Measurements from ENCODE around the gene C6orf89. TPM values are rescaled to one million over a fixed set of nuclear protein-coding genes. Genes with fewer than 3 reads are reported as not detected.

Gene C6orf89
- polyA plus RNA-seq, 1 donor from 2014 or later, result 24.6 TPM

DNA sequence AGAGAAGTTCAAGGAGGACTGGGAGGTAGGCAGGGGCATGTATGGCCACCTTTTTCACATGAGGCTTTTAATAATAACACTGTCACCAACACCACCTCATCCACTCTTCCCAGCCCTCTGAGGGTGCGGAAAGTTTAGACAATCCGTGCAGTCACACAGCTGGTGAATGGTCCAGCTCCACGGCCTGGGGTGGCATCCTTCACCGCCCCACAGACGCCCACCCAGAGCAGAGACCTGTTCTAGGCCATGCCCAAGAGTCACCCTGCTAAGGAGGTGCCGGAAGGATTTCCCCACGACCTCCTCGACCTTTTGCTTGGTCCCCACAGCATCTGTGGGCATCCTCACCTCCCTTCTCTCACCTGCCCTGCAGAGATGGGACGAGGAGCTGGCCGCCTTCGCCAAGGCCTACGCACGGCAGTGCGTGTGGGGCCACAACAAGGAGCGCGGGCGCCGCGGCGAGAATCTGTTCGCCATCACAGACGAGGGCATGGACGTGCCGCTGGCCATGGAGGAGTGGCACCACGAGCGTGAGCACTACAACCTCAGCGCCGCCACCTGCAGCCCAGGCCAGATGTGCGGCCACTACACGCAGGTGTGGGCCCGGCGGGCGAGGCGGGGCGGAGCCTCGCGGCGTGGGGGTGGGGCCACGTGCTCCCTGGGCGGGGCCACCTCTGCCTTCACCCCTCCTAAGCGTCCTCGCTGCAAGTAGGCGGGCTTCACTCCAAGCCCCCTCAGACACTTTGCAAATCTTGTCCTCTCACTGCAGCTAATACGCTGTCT, 73.2 kb downstream of the C6orf89 start:
- no peaks in the 10 kb centered on the region for H3K9me3 ChIP-seq (ENCODE audit: low read length)
- H3K4me3 ChIP-seq (ENCODE audit: low read length), result no peak overlapping the region
- H3F3A ChIP-seq (ENCODE audit: insufficient read depth, low read length, poor library complexity, severe bottlenecking), result no peaks in the 10 kb centered on the region
- H3K9ac ChIP-seq (ENCODE audit: low read length), result no peak overlapping the region
- H3K4me2 ChIP-seq (ENCODE audit: low read length), result no peak overlapping the region
- H3K9me2 ChIP-seq (ENCODE audit: insufficient read depth, low read length), result no peaks in the 10 kb centered on the region
- TF ChIP-seq EP300 (conservative IDR thresholded peaks at IDR 0.05; ENCODE audit: poor library complexity, severe bottlenecking) (no peak), TAF1 (IDR thresholded peaks at IDR 0.05; ENCODE audit: low read depth) (no peak), EZH2 (IDR thresholded peaks at IDR 0.05; ENCODE audit: borderline replicate concordance, insufficient read depth, low read length, poor library complexity, severe bottlenecking) (no peak), SMC3 (conservative IDR thresholded peaks at IDR 0.05; ENCODE audit: poor library complexity) (no peak), POLR2AphosphoS5 (IDR thresholded peaks at IDR 0.05) (no peak), MXI1 (conservative IDR thresholded peaks at IDR 0.05; ENCODE audit: poor library complexity, severe bottlenecking) (no peak), RAD21 (conservative IDR thresholded peaks at IDR 0.05) (no peak)
- TF ChIP-seq, protein P1, sequence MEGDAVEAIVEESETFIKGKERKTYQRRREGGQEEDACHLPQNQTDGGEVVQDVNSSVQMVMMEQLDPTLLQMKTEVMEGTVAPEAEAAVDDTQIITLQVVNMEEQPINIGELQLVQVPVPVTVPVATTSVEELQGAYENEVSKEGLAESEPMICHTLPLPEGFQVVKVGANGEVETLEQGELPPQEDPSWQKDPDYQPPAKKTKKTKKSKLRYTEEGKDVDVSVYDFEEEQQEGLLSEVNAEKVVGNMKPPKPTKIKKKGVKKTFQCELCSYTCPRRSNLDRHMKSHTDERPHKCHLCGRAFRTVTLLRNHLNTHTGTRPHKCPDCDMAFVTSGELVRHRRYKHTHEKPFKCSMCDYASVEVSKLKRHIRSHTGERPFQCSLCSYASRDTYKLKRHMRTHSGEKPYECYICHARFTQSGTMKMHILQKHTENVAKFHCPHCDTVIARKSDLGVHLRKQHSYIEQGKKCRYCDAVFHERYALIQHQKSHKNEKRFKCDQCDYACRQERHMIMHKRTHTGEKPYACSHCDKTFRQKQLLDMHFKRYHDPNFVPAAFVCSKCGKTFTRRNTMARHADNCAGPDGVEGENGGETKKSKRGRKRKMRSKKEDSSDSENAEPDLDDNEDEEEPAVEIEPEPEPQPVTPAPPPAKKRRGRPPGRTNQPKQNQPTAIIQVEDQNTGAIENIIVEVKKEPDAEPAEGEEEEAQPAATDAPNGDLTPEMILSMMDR (IDR thresholded peaks at IDR 0.05; ENCODE audit: poor library complexity, severe bottlenecking), result no peak
- TF ChIP-seq, protein P2, sequence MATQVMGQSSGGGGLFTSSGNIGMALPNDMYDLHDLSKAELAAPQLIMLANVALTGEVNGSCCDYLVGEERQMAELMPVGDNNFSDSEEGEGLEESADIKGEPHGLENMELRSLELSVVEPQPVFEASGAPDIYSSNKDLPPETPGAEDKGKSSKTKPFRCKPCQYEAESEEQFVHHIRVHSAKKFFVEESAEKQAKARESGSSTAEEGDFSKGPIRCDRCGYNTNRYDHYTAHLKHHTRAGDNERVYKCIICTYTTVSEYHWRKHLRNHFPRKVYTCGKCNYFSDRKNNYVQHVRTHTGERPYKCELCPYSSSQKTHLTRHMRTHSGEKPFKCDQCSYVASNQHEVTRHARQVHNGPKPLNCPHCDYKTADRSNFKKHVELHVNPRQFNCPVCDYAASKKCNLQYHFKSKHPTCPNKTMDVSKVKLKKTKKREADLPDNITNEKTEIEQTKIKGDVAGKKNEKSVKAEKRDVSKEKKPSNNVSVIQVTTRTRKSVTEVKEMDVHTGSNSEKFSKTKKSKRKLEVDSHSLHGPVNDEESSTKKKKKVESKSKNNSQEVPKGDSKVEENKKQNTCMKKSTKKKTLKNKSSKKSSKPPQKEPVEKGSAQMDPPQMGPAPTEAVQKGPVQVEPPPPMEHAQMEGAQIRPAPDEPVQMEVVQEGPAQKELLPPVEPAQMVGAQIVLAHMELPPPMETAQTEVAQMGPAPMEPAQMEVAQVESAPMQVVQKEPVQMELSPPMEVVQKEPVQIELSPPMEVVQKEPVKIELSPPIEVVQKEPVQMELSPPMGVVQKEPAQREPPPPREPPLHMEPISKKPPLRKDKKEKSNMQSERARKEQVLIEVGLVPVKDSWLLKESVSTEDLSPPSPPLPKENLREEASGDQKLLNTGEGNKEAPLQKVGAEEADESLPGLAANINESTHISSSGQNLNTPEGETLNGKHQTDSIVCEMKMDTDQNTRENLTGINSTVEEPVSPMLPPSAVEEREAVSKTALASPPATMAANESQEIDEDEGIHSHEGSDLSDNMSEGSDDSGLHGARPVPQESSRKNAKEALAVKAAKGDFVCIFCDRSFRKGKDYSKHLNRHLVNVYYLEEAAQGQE (IDR thresholded peaks at IDR 0.05; ENCODE audit: borderline replicate concordance), result no peak
- H3K27ac ChIP-seq (ENCODE audit: low read length), result no peak overlapping the region
- H3K27me3 ChIP-seq (ENCODE audit: insufficient read depth, low read depth, low read length), result no peaks in the 10 kb centered on the region
- no peaks in the 10 kb centered on the region for H3K79me2 ChIP-seq (replicated peaks; ENCODE audit: insufficient read depth, low read length)
- no peaks in the 10 kb centered on the region for H4K20me1 ChIP-seq (ENCODE audit: insufficient read depth)
- H2AFZ ChIP-seq (ENCODE audit: low read depth, low read length), result no peak overlapping the region
- H3K36me3 ChIP-seq (ENCODE audit: insufficient read depth, low read length), result no peaks in the 10 kb centered on the region

DNA sequence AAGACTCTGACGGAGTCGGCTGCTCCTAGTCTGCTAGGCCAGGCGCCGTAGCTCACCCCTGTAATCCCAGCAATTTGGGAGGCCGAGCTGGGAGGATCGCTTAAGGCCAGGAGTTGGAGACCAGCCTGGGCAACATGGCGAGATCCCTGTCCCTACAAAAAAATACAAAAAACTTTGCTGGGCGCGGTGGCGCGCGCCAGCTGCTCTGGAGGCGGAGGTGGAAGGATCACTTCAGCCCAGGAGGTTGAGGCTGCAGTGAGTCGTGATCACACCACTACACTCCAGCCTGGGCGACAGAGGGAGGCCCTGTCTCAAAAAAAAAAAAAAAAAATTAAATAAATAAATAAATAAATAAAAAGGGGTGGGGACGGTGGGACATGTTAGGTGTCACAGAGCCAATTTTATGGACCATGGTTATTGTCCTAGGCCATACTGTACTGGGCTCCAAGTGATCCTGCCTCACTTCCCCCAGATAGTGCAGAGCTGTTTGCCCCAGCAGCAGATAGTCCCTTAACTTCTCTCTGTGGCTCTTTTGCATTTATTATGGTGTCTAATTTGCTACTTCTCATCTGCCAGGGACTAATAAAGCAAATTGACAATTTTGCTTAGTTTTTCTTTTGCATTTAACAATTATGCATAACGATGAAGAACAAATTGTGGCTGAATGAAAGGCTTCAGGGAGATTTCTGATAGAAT, 74.0 kb downstream of the C6orf89 start:
- H3K4me3 ChIP-seq (ENCODE audit: low read length), result no peak overlapping the region
- no peaks in the 10 kb centered on the region for H3K27me3 ChIP-seq (ENCODE audit: insufficient read depth, low read depth, low read length)
- H4K20me1 ChIP-seq (ENCODE audit: insufficient read depth), result no peaks in the 10 kb centered on the region
- no peaks in the 10 kb centered on the region for H3F3A ChIP-seq (ENCODE audit: insufficient read depth, low read length, poor library complexity, severe bottlenecking)
- no peak overlapping the region for H2AFZ ChIP-seq (ENCODE audit: low read depth, low read length)
- no peak overlapping the region for H3K9ac ChIP-seq (ENCODE audit: low read length)
- TF ChIP-seq SMC3 (conservative IDR thresholded peaks at IDR 0.05; ENCODE audit: poor library complexity) (no peak), RAD21 (conservative IDR thresholded peaks at IDR 0.05) (no peak), EP300 (conservative IDR thresholded peaks at IDR 0.05; ENCODE audit: poor library complexity, severe bottlenecking) (no peak), EZH2 (IDR thresholded peaks at IDR 0.05; ENCODE audit: borderline replicate concordance, insufficient read depth, low read length, poor library complexity, severe bottlenecking) (no peak), TAF1 (IDR thresholded peaks at IDR 0.05; ENCODE audit: low read depth) (no peak), MXI1 (conservative IDR thresholded peaks at IDR 0.05; ENCODE audit: poor library complexity, severe bottlenecking) (no peak), POLR2AphosphoS5 (IDR thresholded peaks at IDR 0.05) (no peak)
- TF ChIP-seq, protein P1 (IDR thresholded peaks at IDR 0.05; ENCODE audit: poor library complexity, severe bottlenecking), result no peak
- TF ChIP-seq, protein P2 (IDR thresholded peaks at IDR 0.05; ENCODE audit: borderline replicate concordance), result no peak
- no peaks in the 10 kb centered on the region for H3K9me2 ChIP-seq (ENCODE audit: insufficient read depth, low read length)
- H3K79me2 ChIP-seq (replicated peaks; ENCODE audit: insufficient read depth, low read length), result no peaks in the 10 kb centered on the region
- H3K4me2 ChIP-seq (ENCODE audit: low read length), result no peak overlapping the region
- H3K27ac ChIP-seq (ENCODE audit: low read length), result no peak overlapping the region
- H3K9me3 ChIP-seq (ENCODE audit: low read length), result no peaks in the 10 kb centered on the region
- H3K36me3 ChIP-seq (ENCODE audit: insufficient read depth, low read length), result no peaks in the 10 kb centered on the region

Data from neural cell (in vitro differentiated cells).